NB4 (cell line): ENCODE data around the gene SRGAP1.

Experiments used
- DNase-seq: peaks from one replicate; pipeline ENCODE4 v3.0.0; 2010; ENCODE audit warnings: low read depth
- H3K4me3 ChIP-seq: one replicate; pipeline ENCODE4 v1.5.1; 2011; ENCODE audit warnings: mild to moderate bottlenecking, low read depth, low read length, moderate library complexity
- MYC ChIP-seq: IDR thresholded peaks from 2 replicates; pipeline ENCODE4 v1.6.1; 2011; ENCODE audit warnings: low read depth, low read length
- POLR2A ChIP-seq: IDR thresholded peaks from 2 replicates; pipeline ENCODE4 v1.6.1; 2011; ENCODE audit warnings: mild to moderate bottlenecking; ENCODE audit not compliant: insufficient read length; ENCODE audit errors: extremely low read depth
- TF ChIP-seq, protein P1 (sequence below): IDR thresholded peaks from one replicate; pipeline ENCODE4 v1.5.1; 2012; ENCODE audit warnings: low read depth, low read length
- TF ChIP-seq, protein P2 (sequence below): IDR thresholded peaks from 2 replicates; pipeline ENCODE4 v1.6.1; 2011; ENCODE audit warnings: low read depth, low read length

The SRGAP1 gene

DNA sequence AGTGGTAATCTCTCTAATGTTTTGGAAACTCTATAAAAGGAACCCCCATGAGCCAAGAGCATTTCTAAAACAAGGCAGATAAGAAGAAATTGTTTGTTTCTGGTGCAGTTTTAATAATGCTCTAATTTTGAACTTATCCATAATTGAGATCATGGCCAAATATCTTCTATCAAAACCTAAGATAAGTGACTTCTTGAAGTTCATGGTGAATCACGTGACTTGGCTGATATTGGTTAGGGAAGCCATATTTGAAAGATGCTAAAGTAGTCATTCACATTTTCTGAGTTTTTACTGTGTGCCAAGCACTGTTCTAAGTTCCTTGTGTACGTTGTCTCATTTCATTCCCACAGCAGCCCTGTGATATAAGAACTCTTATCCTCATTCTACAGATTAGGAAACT, 219.7 kb downstream of the SRGAP1 start:
- DNase-seq, result no peak
- no peak overlapping the region for H3K4me3 ChIP-seq
- TF ChIP-seq POLR2A (no peak), MYC (no peak)
- TF ChIP-seq, protein P1, sequence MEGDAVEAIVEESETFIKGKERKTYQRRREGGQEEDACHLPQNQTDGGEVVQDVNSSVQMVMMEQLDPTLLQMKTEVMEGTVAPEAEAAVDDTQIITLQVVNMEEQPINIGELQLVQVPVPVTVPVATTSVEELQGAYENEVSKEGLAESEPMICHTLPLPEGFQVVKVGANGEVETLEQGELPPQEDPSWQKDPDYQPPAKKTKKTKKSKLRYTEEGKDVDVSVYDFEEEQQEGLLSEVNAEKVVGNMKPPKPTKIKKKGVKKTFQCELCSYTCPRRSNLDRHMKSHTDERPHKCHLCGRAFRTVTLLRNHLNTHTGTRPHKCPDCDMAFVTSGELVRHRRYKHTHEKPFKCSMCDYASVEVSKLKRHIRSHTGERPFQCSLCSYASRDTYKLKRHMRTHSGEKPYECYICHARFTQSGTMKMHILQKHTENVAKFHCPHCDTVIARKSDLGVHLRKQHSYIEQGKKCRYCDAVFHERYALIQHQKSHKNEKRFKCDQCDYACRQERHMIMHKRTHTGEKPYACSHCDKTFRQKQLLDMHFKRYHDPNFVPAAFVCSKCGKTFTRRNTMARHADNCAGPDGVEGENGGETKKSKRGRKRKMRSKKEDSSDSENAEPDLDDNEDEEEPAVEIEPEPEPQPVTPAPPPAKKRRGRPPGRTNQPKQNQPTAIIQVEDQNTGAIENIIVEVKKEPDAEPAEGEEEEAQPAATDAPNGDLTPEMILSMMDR, result no peak
- TF ChIP-seq, protein P2, sequence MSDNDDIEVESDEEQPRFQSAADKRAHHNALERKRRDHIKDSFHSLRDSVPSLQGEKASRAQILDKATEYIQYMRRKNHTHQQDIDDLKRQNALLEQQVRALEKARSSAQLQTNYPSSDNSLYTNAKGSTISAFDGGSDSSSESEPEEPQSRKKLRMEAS, result no peak

DNA sequence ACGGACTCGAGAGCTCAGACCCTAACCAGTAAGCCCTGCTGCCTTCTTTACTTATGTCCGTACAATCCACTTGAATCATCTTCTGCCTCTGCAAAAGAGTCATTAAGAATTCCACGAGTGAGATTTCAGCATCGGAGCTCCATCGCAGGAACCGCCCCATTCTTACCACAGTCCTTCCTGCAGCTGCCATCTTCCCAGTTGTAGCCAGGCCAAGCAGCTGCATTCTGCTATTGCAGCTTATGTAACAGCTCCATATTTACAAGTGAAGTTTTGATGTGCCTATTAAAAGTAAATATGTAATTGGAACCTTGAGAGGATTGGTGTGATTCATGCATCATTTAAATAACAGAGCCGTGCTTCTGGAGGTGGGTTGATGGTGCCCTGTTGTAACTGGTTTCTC, 220.2 kb downstream of the SRGAP1 start:
- TF ChIP-seq POLR2A (no peak), MYC (no peak)
- TF ChIP-seq, protein P2, result no peak
- TF ChIP-seq, protein P1, result no peak
- no peak for DNase-seq
- no peak overlapping the region for H3K4me3 ChIP-seq

DNA sequence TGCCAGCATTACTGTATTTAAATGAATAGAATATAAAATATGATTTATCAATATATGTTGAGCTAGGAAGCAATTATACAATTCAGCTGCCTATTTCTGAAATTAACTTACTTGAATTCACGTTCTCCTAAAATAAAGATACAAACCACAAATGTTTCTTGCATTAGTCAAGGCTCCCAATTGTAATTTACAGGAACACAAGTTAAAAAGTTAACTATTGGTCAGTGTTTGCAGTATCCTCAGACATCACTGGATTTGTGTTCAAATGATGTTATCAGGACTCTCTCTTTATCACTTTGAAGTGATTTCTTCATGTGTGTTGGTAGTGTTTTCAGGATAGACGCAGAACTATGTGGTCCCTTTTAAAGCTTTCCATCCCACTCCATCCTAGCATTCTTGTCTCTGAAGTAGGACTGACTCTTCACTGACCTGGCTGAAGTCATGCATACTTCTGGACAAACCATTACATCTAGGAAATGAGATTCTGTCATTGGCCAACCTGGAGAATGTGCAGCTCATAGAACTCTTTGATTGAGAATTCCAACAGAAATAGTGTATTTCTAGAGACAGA, 221.5 kb downstream of the SRGAP1 start:
- TF ChIP-seq POLR2A, result no peak
- TF ChIP-seq, protein P1, result no peak
- no peak for TF ChIP-seq MYC
- TF ChIP-seq, protein P2, result no peak
- no peak for DNase-seq
- H3K4me3 ChIP-seq, result no peak overlapping the region

DNA sequence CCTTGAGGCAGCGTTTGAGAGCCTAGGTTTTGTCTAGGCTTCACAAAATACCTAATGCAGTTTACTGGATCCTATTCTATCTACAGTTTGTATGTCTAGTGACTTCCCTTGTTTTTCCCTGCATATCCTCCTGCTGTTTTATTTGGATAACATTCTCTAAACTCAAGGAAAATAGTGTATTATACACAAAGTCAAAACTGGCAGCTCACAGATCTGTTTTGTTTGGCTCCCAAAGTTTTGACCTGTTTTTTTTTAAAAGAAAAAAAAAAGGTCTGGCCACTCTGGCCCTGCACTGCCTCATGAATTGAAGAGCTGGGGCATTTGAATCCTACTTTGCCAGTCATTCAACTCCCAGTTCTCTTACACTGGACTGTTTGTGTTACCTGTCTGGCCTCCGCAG, 222.3 kb downstream of the SRGAP1 start:
- no peak for DNase-seq
- TF ChIP-seq MYC (no peak), POLR2A (no peak)
- TF ChIP-seq, protein P2, result no peak
- TF ChIP-seq, protein P1, result no peak
- H3K4me3 ChIP-seq, result no peak overlapping the region

DNA sequence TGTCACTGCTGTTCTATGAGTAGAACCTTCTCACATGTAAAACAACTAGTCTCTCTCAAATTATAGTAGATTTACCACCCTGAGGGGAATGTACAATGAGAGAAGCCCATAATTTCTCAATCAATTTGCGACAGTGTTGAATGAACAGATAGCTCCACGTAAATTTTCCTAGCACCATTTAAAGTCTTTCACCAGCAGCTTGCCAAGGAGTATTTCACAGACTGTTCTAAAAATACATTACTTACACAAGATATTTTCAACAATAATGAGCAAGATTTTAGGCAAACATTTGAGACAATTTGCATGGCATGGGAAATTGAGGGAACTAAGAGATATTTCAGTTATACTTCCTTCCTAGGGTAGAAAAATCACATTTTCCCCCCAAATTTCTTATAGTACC, 226.0 kb downstream of the SRGAP1 start:
- TF ChIP-seq POLR2A (no peak), MYC (no peak)
- TF ChIP-seq, protein P1, result no peak
- TF ChIP-seq, protein P2, result no peak
- H3K4me3 ChIP-seq, result no peak overlapping the region
- DNase-seq, result no peak
